Body of pancreas (tissue), 4 donors: ENCODE data around the gene PSPN. TPM values are rescaled to one million over a fixed set of nuclear protein-coding genes. Genes with fewer than 3 reads are reported as not detected.
"Not testable (repeated sequence)": the region's sequence is repeated elsewhere in the genome, so short reads cannot be mapped to it uniquely, and the experiment has no call there.

Source experiments
- ATAC-seq: fragments of 150-250 bp; one replicate; pipeline ENCODE4 v1.9.1; 2016
- DNase-seq, 4 donors: peaks; one replicate each; pipeline ENCODE4 v3.0.0-alpha.2; 2019
- H3K27ac ChIP-seq, 4 donors: fragments of 200-600 bp; sonication (generic); 1 replicate in 3 of 4; 2 replicates in 1 of 4; pipeline versions ENCODE4 v1.5.1 to v1.6.1; 2016 to 2019; ENCODE audit warnings: mild to moderate bottlenecking in 1 of 4, mixed read lengths in 1 of 4, moderate library complexity in 1 of 4
- H3K27me3 ChIP-seq, 2 donors: fragments of 200-600 bp; sonication (generic); one replicate each; pipeline ENCODE4 v1.6.0; 2016; ENCODE audit warnings: mild to moderate bottlenecking in 1 of 2
- H3K36me3 ChIP-seq, 2 donors: fragments of 200-600 bp; sonication (generic); replicated peaks in 1 of 2; 2 replicates each; pipeline ENCODE4 v1.5.1; 2016; ENCODE audit warnings: low read depth in 2 of 2; ENCODE audit not compliant: insufficient read depth in 1 of 2
- H3K4me1 ChIP-seq: fragments of 200-600 bp; sonication (generic); one replicate; pipeline ENCODE4 v1.6.0; 2016
- H3K4me3 ChIP-seq, 2 donors: fragments of 200-600 bp; sonication (generic); 1 replicate in 1 of 2; 2 replicates in 1 of 2; pipeline ENCODE4 v1.5.1; 2016 to 2019
- H3K9me3 ChIP-seq, 3 donors: fragments of 200-600 bp; sonication (generic); 1 replicate in 2 of 3; 2 replicates in 1 of 3; pipeline ENCODE4 v1.5.1; 2016
- POLR2A ChIP-seq, 3 donors: fragments of 450-650 bp; IDR thresholded peaks; one replicate each; pipeline ENCODE4 v1.6.1; 2016; ENCODE audit warnings: antibody characterized with exemption in 3 of 3, mild to moderate bottlenecking in 2 of 3
- WGBS, 2 donors: methylation state at CpG; one replicate each; pipeline ENCODE4 v1.1.5; 2017; 5-methylcytosine and 5-hydroxymethylcytosine counted together
- intact Hi-C: fragments of 100-400 bp; cut with DNase I; formaldehyde crosslinking; loops from one replicate; pipeline ENCODE4 v1.15.1; 2023
- total RNA-seq, 2 donors: library from RNA; depleted of rRNA; stranded (reverse); fragments of >200 nt; gene quantifications; one replicate each; pipeline ENCODE4 v1.1.0, GENCODE V29; 2016
- TF ChIP-seq, protein P1 (sequence below), 7 experiments: fragments of 450-650 bp in 4 of 7; fragments of 200-600 bp in 3 of 7; sonication (generic) in 3 of 7; IDR thresholded peaks; one replicate each; pipeline ENCODE4 v1.5.1; 2016 to 2019; ENCODE audit warnings: antibody characterized with exemption in 7 of 7

PSPN gene
- total RNA-seq, 2 donors from 2014 or later, result 0.52 to 8.6 TPM

DNA sequence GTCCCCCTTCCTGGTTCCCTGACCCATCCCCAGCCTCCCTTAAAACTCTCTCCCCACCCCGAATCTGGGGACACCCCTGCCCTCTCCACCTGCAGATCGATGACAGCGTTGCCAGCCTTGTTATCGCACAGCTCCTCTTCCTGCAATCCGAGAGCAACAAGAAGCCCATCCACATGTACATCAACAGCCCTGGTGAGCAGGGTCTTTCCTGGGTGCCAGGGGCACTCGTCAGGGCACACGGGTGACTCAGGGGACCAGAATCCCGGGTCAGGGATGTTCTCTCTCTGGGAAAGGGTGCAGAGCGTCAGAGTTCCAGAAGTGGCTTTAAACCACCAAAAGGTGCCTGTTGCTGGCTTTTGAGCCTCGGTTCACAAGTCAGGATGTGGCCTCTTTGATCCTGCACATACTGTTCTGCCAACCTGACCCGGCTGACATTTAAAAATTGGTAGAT, 13.4 kb downstream of the PSPN start:
- ATAC-seq, result no peak
- 21 to 22% methylated on average over 7 to 11 of the region's 11 CpGs for WGBS, 2 donors
- Histone ChIP-seq H3K27me3 (no peaks in the 10 kb centered on the region), H3K27ac (peak overlapping the region in 3 of 4 donors; percentile 66 to 80 (median 73)), H3K4me1 (peaks cover 17% of the 10 kb centered on the region), H3K9me3 (no peaks in the 10 kb centered on the region), H3K36me3 (peaks cover 7 to 11% of the 10 kb centered on the region in 2 donors), H3K4me3 (peak overlapping the region in 1 of 2 donors; percentile 87)
- no peak for TF ChIP-seq POLR2A (IDR thresholded peaks at IDR 0.05)
- TF ChIP-seq, protein P1, sequence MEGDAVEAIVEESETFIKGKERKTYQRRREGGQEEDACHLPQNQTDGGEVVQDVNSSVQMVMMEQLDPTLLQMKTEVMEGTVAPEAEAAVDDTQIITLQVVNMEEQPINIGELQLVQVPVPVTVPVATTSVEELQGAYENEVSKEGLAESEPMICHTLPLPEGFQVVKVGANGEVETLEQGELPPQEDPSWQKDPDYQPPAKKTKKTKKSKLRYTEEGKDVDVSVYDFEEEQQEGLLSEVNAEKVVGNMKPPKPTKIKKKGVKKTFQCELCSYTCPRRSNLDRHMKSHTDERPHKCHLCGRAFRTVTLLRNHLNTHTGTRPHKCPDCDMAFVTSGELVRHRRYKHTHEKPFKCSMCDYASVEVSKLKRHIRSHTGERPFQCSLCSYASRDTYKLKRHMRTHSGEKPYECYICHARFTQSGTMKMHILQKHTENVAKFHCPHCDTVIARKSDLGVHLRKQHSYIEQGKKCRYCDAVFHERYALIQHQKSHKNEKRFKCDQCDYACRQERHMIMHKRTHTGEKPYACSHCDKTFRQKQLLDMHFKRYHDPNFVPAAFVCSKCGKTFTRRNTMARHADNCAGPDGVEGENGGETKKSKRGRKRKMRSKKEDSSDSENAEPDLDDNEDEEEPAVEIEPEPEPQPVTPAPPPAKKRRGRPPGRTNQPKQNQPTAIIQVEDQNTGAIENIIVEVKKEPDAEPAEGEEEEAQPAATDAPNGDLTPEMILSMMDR (IDR thresholded peaks at IDR 0.05), result no peak
- DNase-seq, result no peak
- intact Hi-C loops, result no loop called here

DNA sequence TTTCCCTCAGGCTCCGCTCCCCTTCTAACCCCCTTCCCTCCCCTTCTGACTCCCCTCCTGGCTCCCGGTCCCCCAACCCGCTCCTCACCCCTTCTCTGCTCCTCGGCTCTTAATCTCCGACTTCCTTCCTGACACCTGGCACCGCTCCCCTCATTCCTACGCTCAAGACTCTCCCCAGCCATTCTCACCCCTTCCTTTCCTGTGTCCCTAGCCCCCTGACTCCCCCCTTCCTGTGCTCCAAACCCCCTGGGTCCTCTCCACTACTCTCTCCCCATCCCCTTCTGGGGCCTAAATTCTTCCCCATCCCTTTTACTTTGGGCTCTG, 13.7 kb downstream of the PSPN start:
- Histone ChIP-seq H3K27ac (peak overlapping the region; percentile 54 to 80 (median 70)), H3K9me3 (no peaks in the 10 kb centered on the region), H3K36me3 (peaks cover 7 to 11% of the 10 kb centered on the region in 2 donors), H3K27me3 (no peaks in the 10 kb centered on the region), H3K4me3 (peak overlapping the region; percentile 87 to 92), H3K4me1 (peaks cover 17% of the 10 kb centered on the region)
- peak in 2 of 4 donors; percentile 22 to 28 for DNase-seq
- no peak for ATAC-seq
- 2% methylated on average over 7 of the region's 7 CpGs for WGBS, 2 donors
- TF ChIP-seq, protein P1 (IDR thresholded peaks at IDR 0.05), result no peak
- no peak for TF ChIP-seq POLR2A (IDR thresholded peaks at IDR 0.05)
- intact Hi-C loops, result no loop called here

DNA sequence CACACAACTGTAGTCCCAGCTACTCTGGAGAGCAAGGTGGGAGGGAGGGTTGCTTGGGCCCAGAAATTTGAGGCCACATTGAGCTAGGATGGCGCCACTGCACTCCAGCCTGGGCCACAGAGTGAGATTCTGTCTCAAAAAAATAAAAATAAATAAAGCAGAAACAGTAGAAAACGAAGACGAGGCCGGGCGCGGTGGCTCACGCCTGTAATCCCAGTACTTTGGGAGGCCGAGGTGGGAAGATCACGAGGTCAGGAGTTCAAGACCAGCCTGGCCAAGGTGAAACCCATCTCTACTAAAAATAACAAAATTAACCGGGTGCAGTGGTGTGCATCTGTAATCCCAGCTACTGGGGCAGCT, 14.9 kb downstream of the PSPN start:
- DNase-seq, H3K27me3 ChIP-seq, H3K9me3 ChIP-seq, H3K4me3 ChIP-seq, H3K36me3 ChIP-seq, intact Hi-C loops, ATAC-seq: not testable (repeated sequence)
- WGBS, 2 donors, result 92 to 93% methylated on average over 10 of the region's 10 CpGs
- peaks cover 17% of the 10 kb centered on the region for H3K4me1 ChIP-seq
- peak overlapping the region in 3 of 4 donors; percentile 66 to 80 (median 73) for H3K27ac ChIP-seq

GRCh38 chr19:6360445-6360844, 15.3 kb downstream of the PSPN start:
- DNase-seq, H3K36me3 ChIP-seq, H3K4me3 ChIP-seq, intact Hi-C loops, H3K27me3 ChIP-seq, H3K27ac ChIP-seq, ATAC-seq, H3K9me3 ChIP-seq: not testable (repeated sequence)
- H3K4me1 ChIP-seq, result peaks cover 17% of the 10 kb centered on the region
- 92 to 93% methylated on average over 12 of the region's 12 CpGs for WGBS, 2 donors

DNA sequence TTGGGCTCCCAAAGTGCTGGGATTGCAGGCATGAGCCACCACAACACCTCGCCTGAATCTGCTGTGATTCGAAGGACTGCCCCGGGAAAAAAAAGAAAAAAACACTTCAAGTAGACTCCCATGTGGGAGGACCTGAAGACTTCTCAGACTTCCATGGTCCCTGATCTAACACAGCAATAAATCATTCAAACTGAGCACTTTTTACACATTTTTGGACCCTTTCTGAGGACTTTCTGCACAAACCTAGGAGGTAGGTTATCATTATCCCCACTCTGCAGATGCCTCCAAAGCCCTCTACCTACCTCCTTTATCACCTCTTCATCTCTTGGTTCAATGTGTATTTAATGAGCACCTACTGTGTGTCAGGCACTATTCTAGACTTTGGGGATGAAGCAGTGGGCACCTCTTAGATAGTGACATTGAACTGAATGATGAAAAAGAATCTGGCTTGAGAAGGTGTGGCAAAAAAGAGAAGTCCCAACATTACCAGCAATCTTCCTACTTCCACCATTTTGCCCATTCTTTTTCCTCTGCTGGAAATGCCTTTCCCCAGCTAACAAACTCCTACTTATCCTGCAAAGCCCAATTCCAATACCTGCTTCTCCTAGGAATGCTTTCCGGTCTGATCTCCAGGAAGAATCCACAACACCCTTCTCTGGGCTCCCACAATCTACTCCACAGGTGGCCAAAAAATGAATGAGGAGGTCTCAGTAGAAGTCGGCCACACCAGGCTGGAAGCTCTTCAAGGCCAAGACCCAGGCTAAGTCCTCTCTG, 16.0 kb downstream of the PSPN start:
- DNase-seq (no peak), ATAC-seq (no peak)
- intact Hi-C loops, result no loop called here
- TF ChIP-seq, protein P1 (IDR thresholded peaks at IDR 0.05), result no peak
- TF ChIP-seq POLR2A (IDR thresholded peaks at IDR 0.05), result no peak
- no peak overlapping the region for H3K4me3 ChIP-seq
- no peaks in the 10 kb centered on the region for H3K9me3 ChIP-seq
- H3K36me3 ChIP-seq, result no peaks in the 10 kb centered on the region
- H3K27me3 ChIP-seq, result no peaks in the 10 kb centered on the region
- 86 to 93% methylated on average over 5 of the region's 5 CpGs for WGBS, 2 donors
- peaks cover 17% of the 10 kb centered on the region for H3K4me1 ChIP-seq
- H3K27ac ChIP-seq, result no peak overlapping the region

- no peak for ATAC-seq
- Histone ChIP-seq H3K9me3 (no peaks in the 10 kb centered on the region), H3K4me3 (no peak overlapping the region), H3K27me3 (no peaks in the 10 kb centered on the region), H3K36me3 (no peaks in the 10 kb centered on the region), H3K4me1 (peaks cover 13% of the 10 kb centered on the region), H3K27ac (no peak overlapping the region)
- TF ChIP-seq, protein P1 (IDR thresholded peaks at IDR 0.05), result no peak
- no peak for DNase-seq
- WGBS, 2 donors, result 46 to 48% methylated on average over 9 of the region's 9 CpGs
- intact Hi-C loops, result no loop called here
Measured at GRCh38 chr19:6358003-6358402, 17.7 kb downstream of the PSPN start.
